Measurements from ENCODE around the gene ZNF35.
A peak's percentile ranks its signal among the peaks of the same experiment; 100 is the strongest.
"Not testable (repeated sequence)": the region's sequence is repeated elsewhere in the genome, so short reads cannot be mapped to it uniquely, and the experiment has no call there.

The ZNF35 gene

DNA sequence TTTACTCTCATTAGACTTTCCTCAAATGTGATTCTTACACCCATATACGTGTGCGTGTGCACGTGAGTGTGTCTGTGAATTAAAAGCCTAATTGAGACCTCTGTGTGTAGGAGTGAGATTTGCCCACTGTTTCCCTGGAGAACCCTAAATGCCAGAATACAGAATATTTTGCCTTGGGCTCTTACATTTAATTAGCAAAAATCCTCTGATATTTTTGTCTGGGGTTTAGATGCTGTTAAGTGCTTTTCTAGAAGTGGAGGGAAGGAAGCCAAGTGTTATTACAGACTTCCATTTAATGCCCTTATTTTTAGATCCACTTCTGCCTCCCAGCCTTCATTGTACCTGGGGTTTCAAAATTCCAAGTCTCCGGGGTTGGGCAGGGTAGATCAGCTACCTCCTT is 17.8 kb downstream of the ZNF35 start:
- no peak overlapping the region for H3K27ac Mint-ChIP-seq
- H3K36me3 Mint-ChIP-seq (ENCODE audit: low read depth), result peaks cover 13% of the 10 kb centered on the region
- peaks cover 32% of the 10 kb centered on the region for H3K9me3 Mint-ChIP-seq

GRCh38 chr3:44669760-44670159 is 21.2 kb downstream of the ZNF35 start:
- H3K4me1 Mint-ChIP-seq (ENCODE audit: low read depth), result no peaks in the 10 kb centered on the region
- H3K4me3 Mint-ChIP-seq, result no peak overlapping the region
- peaks cover 37% of the 10 kb centered on the region for H3K9me3 Mint-ChIP-seq
- peaks cover 8% of the 10 kb centered on the region for H3K36me3 Mint-ChIP-seq (ENCODE audit: low read depth)
- H3K27ac Mint-ChIP-seq, result no peak overlapping the region
- peaks cover 9% of the 10 kb centered on the region for H3K27me3 Mint-ChIP-seq

More for the DNA sequence above, 17.8 kb downstream of the ZNF35 start:
- H3K27me3 Mint-ChIP-seq, result peaks cover 9% of the 10 kb centered on the region
- no peak overlapping the region for H3K4me3 Mint-ChIP-seq
- no peaks in the 10 kb centered on the region for H3K4me1 Mint-ChIP-seq (ENCODE audit: low read depth)

DNA sequence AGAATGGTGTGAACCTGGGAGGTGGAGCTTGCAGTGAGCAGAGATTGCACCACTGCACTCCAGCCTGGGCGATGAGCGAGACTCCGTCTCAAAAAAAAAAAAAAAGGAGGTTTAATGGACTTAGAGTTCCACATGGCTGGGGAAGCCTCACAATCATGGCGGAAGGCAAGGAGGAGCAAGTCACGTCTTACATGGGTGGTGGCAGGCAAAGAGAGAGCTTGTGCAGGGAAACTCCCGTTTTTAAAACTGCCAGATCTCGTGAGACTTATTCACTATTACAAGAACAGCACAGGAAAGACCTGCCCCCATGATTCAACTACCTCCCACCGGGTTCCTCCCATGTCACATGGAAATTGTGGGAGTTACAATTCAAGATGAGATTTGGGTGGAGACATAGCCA is 24.9 kb downstream of the ZNF35 start:
- H3K4me1 Mint-ChIP-seq (ENCODE audit: low read depth); H3K27ac Mint-ChIP-seq; H3K36me3 Mint-ChIP-seq (ENCODE audit: low read depth); H3K27me3 Mint-ChIP-seq; H3K4me3 Mint-ChIP-seq: not testable (repeated sequence)
- peaks cover 19% of the 10 kb centered on the region for H3K9me3 Mint-ChIP-seq

- Mint-ChIP-seq H3K36me3 (ENCODE audit: low read depth) (peaks cover 4% of the 10 kb centered on the region), H3K4me3 (no peak overlapping the region), H3K27me3 (no peaks in the 10 kb centered on the region), H3K27ac (no peak overlapping the region), H3K4me1 (ENCODE audit: low read depth) (no peaks in the 10 kb centered on the region), H3K9me3 (peaks cover 15% of the 10 kb centered on the region)
Observed at GRCh38 chr3:44674211-44674610, 25.7 kb downstream of the ZNF35 start.

- Mint-ChIP-seq H3K27ac (no peak overlapping the region), H3K36me3 (ENCODE audit: low read depth) (peaks cover 19% of the 10 kb centered on the region), H3K4me3 (no peak overlapping the region), H3K9me3 (peaks cover 20% of the 10 kb centered on the region), H3K27me3 (no peaks in the 10 kb centered on the region), H3K4me1 (ENCODE audit: low read depth) (no peaks in the 10 kb centered on the region)
Observed at GRCh38 chr3:44678480-44679116, 30.1 kb downstream of the ZNF35 start.

DNA sequence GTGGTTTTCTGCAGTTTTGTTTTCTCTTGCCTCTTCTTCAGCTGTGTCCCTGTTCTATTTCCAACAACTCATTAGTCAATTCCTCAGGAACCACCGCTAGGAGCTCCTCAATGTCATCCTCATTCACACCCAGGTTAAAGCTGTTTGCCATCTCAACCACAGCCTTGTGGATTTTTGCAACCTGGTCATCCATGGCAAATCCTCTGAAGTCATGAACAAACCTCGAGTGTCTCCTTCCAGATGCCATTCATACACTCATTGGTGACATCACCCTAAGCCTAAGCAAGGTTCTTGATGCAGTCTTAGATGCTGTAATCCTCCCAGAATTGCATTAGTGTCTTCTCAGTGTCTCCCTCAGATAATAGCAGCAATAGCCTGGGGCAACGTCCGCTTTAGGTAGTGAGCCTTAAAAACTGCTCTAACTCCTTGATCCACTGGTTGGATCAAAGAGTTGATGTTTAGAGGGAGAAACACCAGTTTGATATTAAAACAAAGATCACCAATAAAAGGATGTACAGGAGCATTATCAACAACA is 32.5 kb downstream of the ZNF35 start:
- H3K27ac Mint-ChIP-seq, result no peak overlapping the region
- H3K4me1 Mint-ChIP-seq (ENCODE audit: low read depth), result peaks cover 10% of the 10 kb centered on the region
- H3K4me3 Mint-ChIP-seq, result no peak overlapping the region
- peaks cover 42% of the 10 kb centered on the region for H3K36me3 Mint-ChIP-seq (ENCODE audit: low read depth)
- peaks cover 16% of the 10 kb centered on the region for H3K27me3 Mint-ChIP-seq
- H3K9me3 Mint-ChIP-seq, result peaks cover 32% of the 10 kb centered on the region

DNA sequence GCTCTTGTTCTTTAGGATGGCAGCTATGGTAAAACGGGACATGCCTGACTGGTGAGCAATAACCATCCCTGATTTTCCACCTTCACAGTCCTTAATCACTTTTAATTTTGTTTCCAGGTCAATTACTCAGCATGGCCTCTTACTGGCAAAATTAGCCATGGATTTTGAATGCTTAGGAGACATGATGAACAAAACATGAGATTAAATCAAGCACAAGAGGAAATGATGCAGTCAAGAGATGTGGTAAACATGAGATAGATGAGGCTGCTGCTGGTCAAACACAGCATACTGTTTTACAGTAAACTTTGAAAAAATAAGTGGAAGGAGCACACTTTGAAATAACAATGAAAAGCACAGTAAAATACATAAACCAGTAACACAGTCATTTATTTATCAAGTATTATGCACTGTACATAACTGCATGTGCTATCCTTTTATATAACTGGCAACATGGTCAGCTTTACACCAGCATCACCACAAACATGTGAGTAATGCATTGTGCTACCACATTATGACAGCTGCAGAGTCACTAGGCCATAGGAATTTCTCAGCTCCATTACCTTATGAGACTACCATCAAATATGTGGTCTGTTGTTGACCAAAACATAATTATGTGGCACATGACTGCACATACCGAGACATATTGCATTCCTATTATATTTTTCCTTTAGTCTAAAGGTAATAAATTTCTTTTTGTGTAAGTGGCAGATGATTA is 33.8 kb downstream of the ZNF35 start:
- peaks cover 27% of the 10 kb centered on the region for H3K27me3 Mint-ChIP-seq
- H3K4me1 Mint-ChIP-seq (ENCODE audit: low read depth), result peaks cover 10% of the 10 kb centered on the region
- peaks cover 43% of the 10 kb centered on the region for H3K9me3 Mint-ChIP-seq
- no peak overlapping the region for H3K27ac Mint-ChIP-seq
- H3K36me3 Mint-ChIP-seq (ENCODE audit: low read depth), result peaks cover 51% of the 10 kb centered on the region
- H3K4me3 Mint-ChIP-seq, result no peak overlapping the region

DNA sequence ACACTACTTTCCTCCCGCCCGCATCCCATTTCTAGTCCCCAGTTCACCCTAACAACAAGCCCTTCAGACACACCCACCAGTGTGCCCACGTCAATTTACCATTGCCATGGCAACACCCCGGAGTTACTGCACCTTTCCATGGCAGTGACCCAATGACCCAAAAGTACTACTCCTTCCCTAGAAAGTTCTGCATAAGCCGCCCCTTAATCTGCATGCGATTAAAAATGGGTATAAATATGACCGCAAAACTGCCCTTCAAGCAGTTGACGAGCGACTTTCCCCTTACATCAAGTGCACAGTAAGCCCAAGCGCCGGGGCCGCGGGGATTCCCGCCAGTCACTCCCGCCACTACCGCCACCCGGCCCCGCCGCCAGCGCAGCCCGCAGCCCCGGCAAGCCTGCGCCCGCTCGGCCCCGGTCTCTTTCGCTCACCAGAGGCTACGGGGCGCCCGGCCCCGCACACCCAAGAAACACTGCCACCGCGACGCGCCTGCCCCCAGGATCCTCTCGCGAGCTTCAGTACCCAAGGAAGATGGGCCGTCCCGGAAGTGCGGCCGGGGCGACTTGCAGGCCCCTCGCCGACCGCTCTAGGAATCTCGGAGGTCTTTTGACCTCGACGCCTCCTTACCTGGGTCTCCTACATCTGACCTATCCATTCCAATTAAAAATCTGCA is 36.7 kb downstream of the ZNF35 start:
- Mint-ChIP-seq H3K9me3 (peaks cover 60% of the 10 kb centered on the region), H3K27me3 (peaks cover 49% of the 10 kb centered on the region), H3K27ac (peak overlapping the region; percentile 58), H3K4me1 (ENCODE audit: low read depth) (peaks cover 10% of the 10 kb centered on the region), H3K36me3 (ENCODE audit: low read depth) (peaks cover 57% of the 10 kb centered on the region), H3K4me3 (peak overlapping the region; percentile 80)

GRCh38 chr3:44687898-44688297 is 39.4 kb downstream of the ZNF35 start:
- peaks cover 44% of the 10 kb centered on the region for H3K36me3 Mint-ChIP-seq (ENCODE audit: low read depth)
- H3K4me3 Mint-ChIP-seq, result no peak overlapping the region
- H3K9me3 Mint-ChIP-seq, result peaks cover 65% of the 10 kb centered on the region
- peaks cover 10% of the 10 kb centered on the region for H3K4me1 Mint-ChIP-seq (ENCODE audit: low read depth)
- no peak overlapping the region for H3K27ac Mint-ChIP-seq
- H3K27me3 Mint-ChIP-seq, result peaks cover 74% of the 10 kb centered on the region

All from stimulated activated naive CD8-positive, alpha-beta T cell treated with anti-CD3 and anti-CD28 coated beads, Interleukin-15, Interleukin-2, amounts not matched to agents 100 ng/mL and 50 ng/mL, for 24 hours (primary cell).